ENCODE results near the gene KLF6.

- TF ChIP-seq CTCF (conservative IDR thresholded peaks at IDR 0.05) (no peak), ZFX (IDR thresholded peaks at IDR 0.05) (peak; percentile 22)
These were observed at the start of gene KLF6 for GRCh38 chr10:3784510-3785250.
